HG02571 (cell line): Measurements from ENCODE around the gene APBB2.
"Not testable (repeated sequence)": the region's sequence is repeated elsewhere in the genome, so short reads cannot be mapped to it uniquely, and the experiment has no call there.

ENCODE experiments used
- ATAC-seq: cut with Tn5 transposase; IDR thresholded peaks from one replicate; pipeline ENCODE4 v1.9.1; 2021; ENCODE audit warnings: mild to moderate bottlenecking, moderate library complexity; ENCODE audit not compliant: unreplicated experiment

The APBB2 gene

DNA sequence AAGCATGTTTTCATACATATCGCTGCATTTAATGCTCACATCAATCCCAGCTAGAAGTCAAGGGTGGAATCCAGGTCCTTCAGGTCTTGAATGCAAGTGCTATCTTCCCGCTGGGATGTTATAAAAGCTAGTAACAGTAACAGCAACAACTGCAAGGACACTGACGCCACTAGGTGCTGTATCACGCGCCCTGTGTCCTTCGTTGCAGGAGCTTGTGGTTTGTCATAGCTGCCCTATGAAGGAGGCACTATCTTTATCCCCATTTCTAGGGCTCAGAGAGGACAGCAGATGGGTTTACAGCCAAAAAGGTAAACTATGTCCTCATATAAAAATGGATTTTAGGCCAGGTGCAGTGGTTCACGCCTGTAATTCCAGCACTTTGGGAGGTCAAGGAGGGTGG, 261.7 kb downstream of the APBB2 start:
- ATAC-seq = no peak

DNA sequence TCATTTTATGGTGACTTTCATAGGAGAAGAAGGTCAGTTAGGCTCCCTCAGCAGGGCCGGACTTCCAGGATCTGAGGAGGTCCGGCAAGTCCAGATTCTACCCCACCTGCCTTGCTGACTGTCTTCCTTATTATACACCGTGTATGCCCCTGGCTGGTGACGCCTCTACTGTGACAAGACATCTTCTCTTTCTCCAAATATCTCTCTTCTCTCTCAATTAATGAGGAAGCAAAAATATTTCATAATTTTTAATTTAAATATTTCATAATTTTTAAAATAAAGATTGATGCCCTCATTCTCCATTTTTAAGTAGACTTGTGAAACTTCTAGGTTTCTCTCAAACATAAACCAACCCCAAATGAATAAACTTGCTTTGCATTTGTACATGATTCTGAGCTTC, 262.1 kb downstream of the APBB2 start:
- ATAC-seq = no peak

DNA sequence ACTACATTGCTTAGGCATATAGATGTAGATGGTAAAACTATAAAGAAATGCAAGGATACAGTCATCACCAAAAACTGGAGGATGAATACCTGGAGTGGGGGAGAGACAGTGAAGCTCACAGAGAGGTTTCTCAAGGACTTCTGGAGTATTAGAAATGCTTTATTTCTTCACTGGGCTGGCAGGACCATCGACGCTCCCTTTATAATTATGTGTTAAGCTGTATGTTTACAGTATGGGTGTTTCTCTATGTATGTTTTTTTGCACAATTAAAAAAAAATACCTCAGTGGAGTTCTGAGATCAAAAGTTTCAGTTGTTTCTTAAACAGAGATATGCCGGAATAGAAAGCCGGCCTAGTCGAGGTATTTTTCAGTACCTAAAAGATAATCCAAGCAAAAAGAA, 263.3 kb downstream of the APBB2 start:
- ATAC-seq = no peak

DNA sequence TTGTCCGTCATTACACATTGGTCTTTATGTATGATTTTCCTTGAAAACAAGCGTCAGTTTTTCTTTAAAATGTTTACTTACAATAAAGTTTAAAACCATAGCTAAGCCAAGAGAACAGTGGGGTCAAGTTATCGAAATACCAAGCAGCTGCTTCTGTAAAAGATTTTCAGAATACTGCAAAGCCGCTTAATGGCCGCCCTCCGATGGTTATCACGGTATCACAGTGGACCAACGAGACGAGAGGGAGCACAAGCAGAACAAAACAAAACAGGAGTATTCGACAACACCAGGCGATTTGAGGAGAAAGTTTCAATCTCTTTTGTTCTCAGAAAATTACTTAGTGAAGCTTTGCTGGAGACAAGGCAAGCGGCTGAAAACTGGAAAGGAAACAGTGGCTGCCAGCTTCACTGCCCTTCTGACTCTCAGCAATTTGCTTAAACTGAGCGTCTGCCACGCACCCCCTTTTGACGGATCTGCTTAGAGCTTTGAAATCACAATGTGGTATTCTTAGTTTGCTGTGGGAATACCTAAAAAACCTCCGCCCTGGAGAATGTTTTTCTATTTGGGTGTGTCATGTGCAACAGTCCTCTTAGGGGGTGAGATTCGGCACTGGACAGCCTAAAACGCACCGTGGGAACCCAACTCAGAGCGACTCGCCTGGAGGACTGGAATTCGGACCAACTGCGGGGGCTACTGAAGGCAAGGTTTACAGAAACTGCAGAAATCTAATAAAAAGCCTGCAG, 264.8 kb downstream of the APBB2 start:
- ATAC-seq = no peak

DNA sequence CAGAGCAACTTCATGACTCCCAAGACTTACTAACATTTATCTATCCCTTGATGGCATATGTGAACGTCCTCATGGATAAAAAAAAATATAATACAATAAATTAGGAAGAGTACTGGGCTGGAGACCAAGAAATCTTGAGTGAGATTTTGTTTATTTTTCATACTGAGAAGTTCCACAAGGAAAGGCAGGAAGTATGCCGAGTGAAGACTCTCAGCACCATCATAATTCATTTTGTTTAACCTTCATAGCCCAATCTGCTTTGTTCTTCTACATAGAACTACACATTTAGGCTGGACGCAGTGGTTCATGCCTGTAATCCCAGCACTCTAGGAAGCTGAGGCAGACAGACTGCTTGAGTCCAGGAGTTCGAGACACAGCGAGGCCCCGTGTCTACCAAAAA, 266.3 kb downstream of the APBB2 start:
- ATAC-seq = no peak

DNA sequence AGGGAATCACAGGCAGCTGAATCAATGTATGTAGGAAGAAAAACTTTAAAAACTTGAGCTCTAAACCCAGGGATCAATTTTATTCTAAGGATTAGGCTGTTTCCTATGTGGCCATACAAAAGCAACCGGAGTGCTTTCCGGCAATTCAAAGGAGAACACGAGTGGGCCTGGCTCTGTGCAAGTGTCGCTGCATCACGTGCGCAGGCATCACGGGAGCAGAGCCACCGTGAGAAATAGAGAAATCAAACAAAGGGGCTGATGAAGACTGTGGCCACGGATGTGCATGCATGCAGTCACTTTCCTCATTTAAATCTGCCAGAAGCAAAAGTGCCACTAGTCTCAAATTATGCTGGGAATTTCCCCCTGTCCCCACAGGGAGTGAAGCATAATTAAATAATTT, 267.7 kb downstream of the APBB2 start:
- no peak for ATAC-seq

DNA sequence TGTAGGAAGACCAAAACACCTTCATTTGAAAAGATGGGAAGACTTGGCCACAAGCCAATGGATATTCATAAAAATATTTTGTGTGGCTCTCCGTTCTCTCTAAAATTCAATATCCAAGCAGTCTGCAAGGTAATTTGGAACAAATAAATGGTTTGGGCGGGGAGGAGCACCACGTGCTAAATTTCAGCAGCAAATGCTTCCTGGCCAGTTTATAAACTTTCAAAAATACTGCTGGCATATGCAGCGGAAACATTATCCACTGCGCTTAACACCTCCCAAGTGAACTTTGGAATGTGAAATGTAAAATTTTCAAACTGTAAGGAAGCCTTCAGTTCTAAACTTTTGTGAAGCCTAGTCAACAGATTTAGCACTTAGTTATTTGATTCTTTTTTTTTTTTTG, 273.6 kb downstream of the APBB2 start:
- no peak for ATAC-seq

DNA sequence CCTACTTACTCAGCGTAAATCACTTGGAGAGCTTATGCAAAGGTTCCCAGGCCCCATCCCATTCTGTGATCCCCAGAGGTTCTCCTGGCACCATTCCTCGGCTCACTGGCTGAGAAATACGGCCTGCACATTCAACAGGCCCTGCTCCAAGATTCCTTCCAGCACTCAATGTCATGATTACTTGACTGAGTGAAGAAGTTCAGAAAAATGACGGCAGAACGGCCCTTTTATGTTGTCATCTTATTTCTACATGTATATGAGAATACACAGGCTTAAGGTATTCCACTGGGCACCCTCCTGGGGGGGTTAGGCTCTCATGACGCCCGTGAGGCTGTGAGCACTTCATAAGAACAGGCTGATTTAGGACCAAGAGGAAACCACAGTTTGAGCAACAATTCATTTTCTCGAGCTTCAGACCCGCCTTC, 274.0 kb downstream of the APBB2 start:
- ATAC-seq = no peak

DNA sequence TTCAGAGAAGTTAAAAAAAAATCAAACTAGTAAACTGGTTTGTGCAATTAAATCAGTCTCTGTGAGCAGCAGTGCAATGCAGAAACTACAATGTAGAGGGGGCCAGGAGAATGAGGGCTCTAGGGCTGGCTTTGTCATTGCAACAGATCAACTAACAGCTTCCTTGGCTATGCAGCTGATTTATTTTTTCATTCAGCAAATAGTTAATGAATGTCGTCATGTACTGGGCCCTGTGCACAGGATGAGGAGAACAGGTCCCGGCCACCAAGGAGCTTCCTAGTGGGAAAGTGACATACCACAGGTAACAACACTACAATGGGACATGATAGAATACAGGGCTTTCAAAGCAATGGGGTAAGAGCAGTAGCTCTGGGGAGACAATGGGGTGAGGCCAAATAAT, 274.5 kb downstream of the APBB2 start:
- no peak for ATAC-seq

DNA sequence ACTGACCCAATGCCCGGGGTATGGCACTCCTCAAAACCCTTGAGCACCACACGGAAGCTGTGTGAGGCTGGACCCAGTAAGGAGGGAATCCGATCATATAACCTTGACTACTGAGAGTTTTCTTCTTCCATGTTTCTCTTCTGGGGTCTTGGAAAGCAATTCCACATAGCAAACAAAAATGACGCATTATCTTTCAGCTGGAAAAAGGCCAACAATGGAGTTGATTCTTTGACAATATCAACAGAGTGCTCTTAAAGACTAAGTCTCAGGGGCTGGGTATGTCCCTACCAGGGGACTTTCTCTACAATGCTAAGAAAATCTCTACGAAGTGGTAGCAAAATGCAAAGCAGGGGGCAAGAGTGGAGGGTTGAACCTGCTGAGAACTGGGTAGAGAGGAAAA, 276.0 kb downstream of the APBB2 start:
- no peak for ATAC-seq

DNA sequence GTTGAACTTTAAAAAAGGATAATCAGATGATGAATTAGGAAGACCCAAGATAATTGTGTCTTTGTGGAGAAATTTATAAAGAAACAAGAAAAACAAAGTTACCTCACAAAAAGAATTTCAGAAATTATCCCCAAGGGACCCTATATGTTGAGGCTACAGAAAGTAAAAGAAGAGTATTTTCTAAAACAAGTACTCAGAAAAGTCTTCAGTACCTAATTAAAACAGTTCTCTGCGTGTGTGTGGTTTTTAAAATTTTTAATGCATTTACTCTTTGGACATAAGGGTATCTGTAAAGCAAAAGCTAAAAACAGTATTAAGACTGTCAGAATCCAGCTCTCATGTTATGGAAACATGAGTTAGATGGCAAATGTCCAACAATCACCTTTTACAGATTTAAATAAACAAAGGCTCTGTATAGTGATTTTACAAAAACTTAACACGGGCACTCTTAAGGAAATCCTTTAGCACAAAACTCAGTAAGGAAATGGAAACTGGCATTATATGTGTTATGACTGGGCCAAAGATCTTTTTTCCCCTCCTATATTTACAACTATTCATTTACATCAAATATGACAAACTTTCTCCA, 277.1 kb downstream of the APBB2 start:
- no peak for ATAC-seq

DNA sequence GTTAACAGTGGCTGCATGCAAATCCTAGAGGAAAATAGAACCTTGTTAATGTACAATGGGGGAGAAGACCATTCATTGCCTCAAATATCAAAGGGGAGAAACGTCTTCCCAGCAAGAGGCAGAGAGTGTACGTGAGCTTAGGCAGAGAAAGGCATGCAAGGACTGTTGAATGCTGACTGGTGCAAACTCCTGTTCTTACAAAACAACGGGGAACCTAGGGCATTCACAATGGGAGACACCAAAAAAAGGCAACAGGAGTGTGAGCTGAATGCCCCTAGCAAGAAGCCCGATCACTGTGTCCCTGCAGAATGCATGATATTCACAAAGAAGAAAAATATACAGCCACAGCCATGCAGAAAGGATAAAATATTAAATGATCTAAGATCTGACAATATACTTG, 279.7 kb downstream of the APBB2 start:
- no peak for ATAC-seq

DNA sequence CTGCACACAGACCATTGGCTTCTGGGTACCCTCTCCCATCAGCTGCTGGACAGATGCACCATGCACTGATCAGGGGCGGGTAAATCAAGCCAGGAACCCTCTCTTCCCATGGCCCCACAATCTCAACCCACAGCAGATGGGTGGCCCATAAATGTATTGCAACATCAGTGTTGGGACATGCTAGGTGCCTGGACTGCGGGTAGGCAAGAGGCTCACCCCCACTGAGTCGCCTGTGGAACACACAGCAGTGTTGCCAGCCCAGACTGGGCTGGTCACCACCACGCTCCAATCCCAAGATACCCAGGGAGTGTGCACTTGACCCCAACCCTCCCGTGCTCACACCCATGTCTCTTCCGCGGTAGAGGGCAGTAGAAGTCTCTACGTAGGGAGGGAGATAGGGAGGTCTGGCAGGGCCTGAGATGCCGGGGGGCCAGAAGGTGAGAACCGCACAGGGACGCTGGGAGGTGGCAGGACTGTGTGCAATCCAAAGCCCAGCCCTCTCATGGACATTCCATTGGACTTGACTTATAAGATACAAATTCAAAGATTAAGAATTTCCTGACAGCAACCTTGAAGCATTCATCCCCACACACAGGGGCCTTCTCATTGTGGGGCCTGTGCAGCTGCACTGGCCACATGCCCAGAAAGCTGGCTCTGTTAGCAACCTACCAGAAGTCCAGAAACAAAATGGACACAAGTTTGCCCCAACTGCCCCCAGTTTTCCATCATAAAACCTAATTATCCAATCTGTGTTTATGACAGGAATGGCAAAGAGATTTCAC, 280.9 kb downstream of the APBB2 start:
- no peak for ATAC-seq

DNA sequence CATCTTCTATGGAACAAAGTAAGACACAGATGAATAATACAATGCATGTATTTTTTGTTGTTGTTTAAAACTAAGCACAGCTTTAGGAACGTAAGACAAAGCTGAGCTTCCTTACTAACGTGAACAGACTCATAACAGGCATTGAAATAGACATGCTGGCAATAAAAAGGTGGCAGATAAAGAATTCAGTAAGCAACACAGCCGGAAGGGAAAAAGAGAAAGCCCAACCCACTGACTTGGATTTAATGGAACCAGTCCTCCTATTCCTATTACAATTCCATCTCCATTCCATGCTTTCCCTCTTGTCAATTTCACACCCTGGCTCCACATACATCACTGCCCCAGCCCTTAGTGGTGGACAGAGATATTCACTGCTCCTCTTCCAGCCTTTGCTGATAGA, 282.5 kb downstream of the APBB2 start:
- no peak for ATAC-seq

DNA sequence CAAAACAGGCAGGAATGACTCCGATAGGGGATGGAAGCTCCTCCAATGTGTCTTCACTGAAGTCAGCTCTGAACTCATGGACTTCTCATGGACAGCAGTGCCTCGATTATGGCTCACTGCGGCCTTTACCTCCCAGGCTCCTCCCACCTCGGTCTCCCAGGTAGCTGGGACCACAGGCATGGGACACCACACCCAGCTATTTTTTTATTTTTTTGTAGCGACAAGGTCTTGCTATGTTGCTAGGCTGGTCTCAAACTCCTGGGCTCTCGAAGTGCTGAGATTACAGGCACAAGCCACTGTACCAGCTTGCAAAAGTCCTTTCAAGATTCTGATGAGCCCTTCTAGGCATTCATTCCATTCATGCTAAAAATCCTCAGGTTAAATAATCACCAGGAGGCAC, 283.1 kb downstream of the APBB2 start:
- no peak for ATAC-seq

DNA sequence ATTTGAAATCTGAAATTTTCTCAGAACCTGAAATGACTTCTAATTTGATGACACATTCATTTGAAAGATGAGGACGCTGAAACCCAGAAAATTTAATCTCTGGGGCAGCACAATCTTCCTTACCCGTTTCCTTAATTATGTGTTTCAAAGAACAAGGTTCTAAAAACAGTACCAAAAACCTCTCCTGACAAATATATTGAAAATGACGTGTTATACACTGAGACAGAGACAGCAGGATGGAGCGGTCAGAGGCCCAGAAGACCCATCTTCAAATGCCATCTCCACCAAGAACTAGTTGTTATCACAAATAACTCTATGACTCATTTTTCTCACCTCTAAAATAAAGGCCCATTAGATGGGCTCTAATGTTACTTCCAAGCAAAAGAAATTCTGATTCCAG, 287.3 kb downstream of the APBB2 start:
- no peak for ATAC-seq

DNA sequence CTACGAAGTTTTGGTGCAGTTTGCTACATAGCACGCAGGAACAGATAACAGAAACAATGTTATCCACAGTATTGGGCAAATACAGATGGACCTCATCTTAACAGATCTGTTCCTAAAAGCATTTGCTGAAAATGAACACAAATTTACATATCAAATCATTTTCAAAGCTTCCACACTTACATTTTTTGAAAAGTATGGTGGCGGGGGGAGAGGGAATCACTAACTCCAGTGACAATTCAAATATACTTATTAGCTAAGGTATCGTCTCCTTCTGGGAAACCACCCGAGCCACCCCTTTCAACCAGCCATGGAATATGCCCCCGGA, 289.6 kb downstream of the APBB2 start:
- ATAC-seq = no peak

DNA sequence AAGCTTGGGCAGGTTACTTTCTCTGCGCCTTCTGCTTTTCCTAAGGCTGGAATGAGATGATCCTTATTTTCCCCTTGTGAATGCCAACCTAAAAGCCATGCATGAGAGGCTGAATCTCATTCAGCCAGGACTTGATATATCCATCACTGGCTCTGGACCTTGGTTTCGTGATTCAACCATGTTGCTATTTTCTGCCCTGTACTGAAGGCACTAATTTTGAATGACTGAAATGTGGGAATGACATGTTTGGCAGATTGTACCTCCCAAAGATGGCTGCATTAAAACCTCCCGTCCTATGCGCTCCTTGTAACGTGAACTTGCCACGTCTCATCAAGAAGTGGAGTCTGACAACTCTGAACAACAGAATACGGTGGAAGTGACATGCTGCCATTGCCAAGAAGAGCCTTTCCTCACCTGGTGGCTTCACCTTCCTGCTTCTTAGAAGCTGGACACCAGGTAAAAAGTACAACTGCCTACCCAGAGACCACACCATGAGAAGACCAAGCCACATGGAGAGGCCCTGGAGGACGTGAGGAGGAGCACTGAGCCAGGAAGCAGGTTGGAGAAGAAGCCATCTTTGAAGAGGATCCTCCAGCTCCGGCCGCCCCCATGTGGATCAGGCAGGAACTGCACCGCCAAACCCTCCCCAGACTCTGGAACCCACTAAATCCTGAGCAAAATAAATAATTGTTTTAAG, 290.1 kb downstream of the APBB2 start:
- ATAC-seq = no peak

DNA sequence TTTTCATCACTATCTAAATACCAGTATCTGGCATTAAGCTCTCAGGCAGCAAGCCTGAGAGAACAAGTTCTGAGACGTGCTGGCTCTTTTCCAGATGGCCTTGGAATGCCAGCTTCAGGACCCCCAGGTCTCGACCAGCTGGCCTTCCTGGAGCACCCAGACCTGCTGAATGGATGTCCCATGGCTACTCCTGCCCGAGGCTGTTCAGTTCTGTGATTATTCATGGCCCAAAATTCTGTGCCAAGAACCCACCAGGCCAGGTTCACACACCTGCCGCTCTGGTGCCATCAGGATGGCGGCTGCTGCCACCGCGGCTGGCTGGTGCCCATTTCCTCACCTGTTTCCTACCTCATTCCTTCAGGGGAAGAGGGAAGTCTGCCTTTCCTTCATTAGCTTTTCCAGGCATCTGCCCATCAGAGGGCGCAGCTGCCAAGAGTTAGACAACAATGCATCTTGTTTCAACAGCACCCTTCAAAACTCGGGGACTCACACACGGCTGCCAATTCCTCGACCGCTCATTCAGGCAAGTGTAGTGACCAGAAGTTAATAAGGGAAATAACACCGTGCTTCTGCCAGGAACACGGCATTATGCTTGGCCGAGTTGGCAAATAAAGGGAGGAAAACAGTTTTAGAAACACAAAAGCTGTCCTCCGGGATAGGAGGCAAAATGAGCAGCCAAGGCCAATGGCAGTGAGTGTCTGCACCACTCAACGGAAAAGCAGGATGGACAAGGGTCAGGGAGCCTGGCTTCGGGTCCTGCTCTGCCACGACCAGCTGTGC, 290.8 kb downstream of the APBB2 start:
- no peak for ATAC-seq

DNA sequence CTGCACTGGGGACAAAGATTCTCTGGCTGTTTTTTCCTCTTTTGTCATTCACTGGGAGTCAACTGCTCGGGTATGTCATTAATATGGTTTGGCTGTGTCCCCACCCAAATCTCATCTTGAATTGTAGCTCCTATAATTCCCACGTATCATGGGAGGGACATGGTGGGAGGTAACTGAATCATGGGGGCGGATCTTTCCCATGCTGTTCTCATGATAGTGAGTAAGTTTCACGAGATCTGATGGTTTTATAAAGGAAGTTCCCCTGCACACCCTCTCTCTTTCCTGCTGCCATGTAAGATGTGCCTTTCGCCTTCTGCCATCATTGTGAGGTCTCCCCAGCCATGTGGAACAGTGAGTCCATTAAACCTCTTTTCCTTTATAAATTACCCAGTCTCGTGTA, 294.4 kb downstream of the APBB2 start:
- ATAC-seq = not testable (repeated sequence)

DNA sequence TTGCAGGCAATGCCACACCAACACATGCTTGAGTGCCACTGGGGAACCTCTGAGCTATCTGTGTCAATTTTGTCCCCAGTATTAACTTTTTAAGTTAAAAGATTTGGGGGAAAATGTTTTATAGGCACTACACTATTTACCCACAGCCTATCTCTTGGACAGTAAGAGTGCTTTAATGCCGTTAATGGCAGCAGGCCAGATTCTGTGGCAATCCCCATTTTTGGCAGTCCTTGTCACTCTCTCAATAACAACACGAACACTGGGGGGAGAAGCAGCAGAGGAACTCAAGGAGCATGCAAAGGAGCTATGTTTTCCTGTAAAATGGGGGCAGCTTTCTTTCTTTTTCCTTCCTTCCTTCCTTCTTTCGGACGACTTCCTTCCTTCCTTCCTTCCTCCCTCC, 296.0 kb downstream of the APBB2 start:
- no peak for ATAC-seq
